SKM-1 (cell line): ENCODE results near the gene BTN1A1.
"Not testable (repeated sequence)": the region's sequence is repeated elsewhere in the genome, so short reads cannot be mapped to it uniquely, and the experiment has no call there.

Source experiments
- DNase-seq: peaks from one replicate; lab custom pipeline; 2025; ENCODE audit not compliant: unreplicated experiment; lab: John Stamatoyannopoulos, UW

The BTN1A1 gene

GRCh38 chr6:26511033-26511432 lies 10.9 kb downstream of the BTN1A1 start:
- DNase-seq = not testable (repeated sequence)

GRCh38 chr6:26514984-26515383 lies 14.9 kb downstream of the BTN1A1 start:
- DNase-seq = no peak

DNA sequence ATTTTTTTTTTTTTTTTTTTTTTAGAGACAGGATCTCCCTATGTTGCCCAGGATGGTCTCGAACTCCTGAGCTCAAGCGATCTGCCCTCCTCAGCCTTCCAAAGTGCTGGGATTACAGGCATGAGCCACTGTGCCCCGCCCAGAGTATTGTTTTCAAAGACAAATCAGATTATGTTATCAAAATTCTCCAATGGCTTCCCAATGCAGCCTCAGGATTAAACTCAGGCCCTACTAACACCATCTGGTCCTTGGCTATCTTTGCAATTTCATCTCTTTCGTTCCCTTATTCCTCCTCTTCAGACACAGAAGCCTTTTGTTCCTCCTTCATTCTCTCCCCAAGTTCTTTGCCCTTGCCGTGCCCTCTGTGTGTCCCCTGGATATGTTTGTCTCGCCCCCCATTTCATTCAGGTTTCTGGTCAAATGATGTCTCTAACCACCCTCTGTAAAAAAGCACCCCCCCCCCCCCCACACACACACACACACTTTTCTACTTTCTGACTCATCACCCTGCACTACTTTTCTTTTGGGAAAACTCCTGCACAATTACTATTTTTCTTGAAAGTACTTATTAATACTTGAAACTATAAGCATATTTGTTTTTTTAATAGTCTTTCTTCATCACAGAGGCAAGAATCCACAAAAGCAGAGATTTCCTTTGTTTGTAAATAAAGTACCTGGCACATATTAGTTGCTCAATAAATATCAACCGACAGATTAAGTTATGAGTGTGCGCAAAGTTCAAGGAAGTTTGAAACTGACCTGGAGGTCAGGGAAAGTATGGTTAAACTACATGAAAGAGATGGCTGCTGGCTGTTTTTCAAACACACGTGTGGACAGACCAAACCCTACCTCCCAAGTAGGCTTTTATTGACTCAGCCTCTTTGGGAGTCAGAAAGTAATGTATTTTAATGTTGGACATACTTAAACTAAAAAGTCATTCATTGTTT lies 16.7 kb downstream of the BTN1A1 start:
- no peak for DNase-seq

- no peak for DNase-seq
Observed at GRCh38 chr6:26519359-26519758, 19.3 kb downstream of the BTN1A1 start.

- DNase-seq = no peak
Observed at GRCh38 chr6:26520237-26520849, 20.2 kb downstream of the BTN1A1 start.

- peak; percentile 56 for DNase-seq
Observed at GRCh38 chr6:26520850-26521599, 20.9 kb downstream of the BTN1A1 start.

GRCh38 chr6:26521600-26522391 lies 21.7 kb downstream of the BTN1A1 start:
- peak; percentile 30 for DNase-seq

GRCh38 chr6:26522486-26523228 lies 22.6 kb downstream of the BTN1A1 start:
- not testable (repeated sequence) for DNase-seq

DNA sequence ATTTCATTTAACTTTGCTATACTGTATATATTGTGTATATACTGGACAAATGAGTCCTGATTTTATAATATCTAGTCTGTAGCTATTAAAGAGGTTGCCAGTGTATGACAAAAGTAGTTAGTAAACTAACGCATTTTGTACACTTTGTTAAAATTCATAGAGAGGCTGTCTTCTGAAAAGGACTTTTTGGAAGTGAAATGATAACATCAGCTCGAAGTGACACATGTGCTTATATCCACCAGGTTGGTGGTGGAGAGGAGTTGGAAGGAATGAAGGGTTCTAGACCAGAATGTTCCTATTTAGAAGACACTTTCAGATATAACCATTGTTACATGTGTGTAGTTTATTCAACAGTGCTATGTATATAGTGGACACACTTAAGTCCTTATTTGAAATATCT lies 24.2 kb downstream of the BTN1A1 start:
- DNase-seq = not testable (repeated sequence)

DNA sequence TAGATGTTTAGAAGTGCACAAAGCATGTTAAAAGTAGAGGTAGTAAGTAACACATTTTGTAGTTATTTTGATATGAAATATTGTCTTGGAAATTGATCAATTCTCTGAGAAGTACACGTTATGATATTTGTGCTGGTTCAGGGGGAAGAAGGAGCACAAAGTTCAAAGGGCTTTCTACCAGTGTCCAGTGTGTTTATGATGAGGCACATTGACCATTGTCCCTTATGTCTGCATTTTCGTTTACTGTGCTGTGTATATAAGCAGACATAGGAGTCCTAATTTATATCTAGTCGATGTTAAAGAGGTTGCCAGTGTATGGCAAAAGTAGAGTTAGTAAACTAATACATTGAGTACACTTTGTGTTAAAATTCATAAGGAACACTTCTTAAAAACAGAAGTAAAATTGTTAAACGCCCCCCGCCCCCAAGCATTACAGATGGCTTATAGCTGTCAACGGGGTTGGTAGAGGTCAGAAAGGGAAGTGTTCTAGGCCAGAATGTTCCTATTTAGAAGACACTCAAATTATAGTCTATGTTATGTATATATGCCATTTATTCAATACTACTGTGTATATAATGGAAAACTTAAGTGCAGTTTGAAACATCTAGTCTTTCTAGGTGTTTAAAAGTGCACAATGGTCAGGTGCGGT lies 24.7 kb downstream of the BTN1A1 start:
- no peak for DNase-seq

- DNase-seq = no peak
Observed at GRCh38 chr6:26525838-26526237, 25.7 kb downstream of the BTN1A1 start.

DNA sequence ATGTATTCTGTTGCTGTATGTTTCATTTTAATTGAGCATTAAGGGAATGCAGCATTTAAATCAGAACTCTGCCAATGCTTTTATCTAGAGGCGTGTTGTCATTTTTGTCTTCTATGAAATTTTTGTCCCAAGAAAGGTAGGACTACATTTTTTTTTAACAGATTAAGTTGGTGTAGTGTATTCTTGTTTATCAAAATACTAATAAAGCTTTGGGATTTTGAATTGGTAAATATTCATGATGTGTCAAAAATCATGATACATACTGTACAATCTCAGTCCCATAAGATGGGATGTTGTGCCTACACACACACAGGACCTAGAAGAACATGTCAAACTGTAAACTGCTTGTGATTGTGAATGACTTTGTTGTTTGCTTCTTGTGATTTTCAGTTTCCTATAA lies 26.8 kb downstream of the BTN1A1 start:
- no peak for DNase-seq

DNA sequence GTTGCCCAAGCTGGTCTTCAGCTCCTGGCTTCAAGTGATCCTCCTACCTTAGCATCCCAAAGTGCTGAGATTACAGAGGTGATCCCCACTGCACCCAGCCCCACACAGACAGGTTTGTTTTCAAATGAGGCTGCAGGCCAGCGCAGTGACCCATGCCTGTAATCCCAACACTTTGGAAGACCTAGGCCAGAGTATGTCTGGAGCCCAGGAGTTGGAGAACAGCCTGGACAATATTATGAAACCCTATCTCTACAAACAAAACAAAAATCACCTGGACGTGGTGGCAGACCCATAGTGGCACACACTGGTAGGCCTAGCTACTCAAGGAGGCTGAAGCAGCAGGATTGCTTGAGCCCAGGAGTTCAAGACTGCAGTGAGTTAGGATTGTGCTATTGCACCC lies 30.1 kb downstream of the BTN1A1 start:
- DNase-seq = no peak

GRCh38 chr6:26531897-26532296 lies 31.8 kb downstream of the BTN1A1 start:
- no peak for DNase-seq

- DNase-seq = peak; percentile 66
Observed at GRCh38 chr6:26532699-26533531, 32.8 kb downstream of the BTN1A1 start.

DNA sequence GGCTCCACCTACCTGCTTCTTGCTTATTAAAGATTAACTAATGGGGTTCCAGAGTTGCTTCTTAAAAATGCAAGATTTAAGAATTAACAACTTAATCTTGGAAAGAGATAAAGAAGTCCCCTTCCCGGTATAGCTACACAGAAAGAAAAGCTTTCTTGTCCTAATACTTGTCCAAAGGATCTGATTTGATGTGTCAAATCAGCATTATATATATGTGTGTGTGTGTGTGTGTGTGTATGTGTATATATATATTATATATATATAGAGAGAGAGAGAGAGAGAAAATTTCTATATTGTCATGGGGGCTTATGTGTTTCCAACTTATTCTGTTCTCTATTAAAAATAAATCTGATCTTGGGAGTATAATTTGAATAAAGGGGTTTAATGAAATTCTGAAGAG lies 33.4 kb downstream of the BTN1A1 start:
- no peak for DNase-seq

GRCh38 chr6:26534681-26535465 lies 34.8 kb downstream of the BTN1A1 start:
- DNase-seq = no peak

GRCh38 chr6:26536571-26537159 lies 36.6 kb downstream of the BTN1A1 start:
- no peak for DNase-seq
